ENCODE data around the gene CKS1B. TPM values are rescaled to one million over a fixed set of nuclear protein-coding genes. Genes with fewer than 3 reads are reported as not detected.

CKS1B gene
- total and polyA plus RNA-seq, 9 of the 15 experiments (the other 6 are each of a cell fraction or from before 2014, with no cell fraction given) = 215 to 1,103 (median 460) TPM

DNA sequence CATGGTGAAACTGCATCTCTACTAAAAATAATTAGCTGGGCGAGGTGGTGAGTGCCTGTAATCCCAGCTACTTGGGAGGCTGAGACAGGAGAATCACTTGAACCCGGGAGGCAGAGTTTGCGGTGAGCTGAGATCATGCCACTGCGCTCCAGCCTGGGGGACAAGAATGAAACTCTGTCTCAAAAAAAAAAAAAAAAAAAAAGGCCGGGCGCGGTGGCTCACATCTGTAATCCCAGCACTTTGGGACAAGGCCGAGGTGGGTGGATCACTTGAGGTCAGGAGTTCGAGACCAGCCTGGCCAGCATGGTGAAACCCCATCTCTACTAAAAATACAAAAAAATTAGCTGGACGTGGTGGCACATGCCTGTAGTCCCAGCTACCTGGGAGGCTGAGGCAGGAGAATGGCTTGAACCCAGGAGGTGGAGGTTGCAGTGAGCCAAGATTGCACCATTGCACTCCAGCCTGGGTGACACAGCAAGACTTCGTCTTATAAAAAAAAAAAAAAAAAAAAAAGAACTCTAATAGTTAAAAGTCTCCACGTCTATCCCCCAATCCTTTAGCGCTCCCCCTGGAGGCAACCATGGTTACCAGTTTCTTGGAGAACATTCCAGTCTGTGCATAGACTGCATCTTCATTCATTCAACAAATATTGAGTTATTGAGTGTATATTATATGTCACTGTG lies 21.0 kb downstream of the CKS1B start (continued):
- peak; percentile 22; the same call in 1 of the 2 replicates for TF ChIP-seq NFIC (IDR thresholded peaks at IDR 0.05)
- TF ChIP-seq KDM1A (IDR thresholded peaks at IDR 0.05) = peak in 1 of 2 experiments; percentile 50; a peak in 1 of 4 replicates
- TF ChIP-seq BMI1 (IDR thresholded peaks at IDR 0.05; ENCODE audit: low read length) = peak; percentile 53; the same call in 1 of the 2 replicates
- peak; percentile 87 for TF ChIP-seq C11orf30 (IDR thresholded peaks at IDR 0.05; ENCODE audit: low read depth)
- TF ChIP-seq, protein P1, sequence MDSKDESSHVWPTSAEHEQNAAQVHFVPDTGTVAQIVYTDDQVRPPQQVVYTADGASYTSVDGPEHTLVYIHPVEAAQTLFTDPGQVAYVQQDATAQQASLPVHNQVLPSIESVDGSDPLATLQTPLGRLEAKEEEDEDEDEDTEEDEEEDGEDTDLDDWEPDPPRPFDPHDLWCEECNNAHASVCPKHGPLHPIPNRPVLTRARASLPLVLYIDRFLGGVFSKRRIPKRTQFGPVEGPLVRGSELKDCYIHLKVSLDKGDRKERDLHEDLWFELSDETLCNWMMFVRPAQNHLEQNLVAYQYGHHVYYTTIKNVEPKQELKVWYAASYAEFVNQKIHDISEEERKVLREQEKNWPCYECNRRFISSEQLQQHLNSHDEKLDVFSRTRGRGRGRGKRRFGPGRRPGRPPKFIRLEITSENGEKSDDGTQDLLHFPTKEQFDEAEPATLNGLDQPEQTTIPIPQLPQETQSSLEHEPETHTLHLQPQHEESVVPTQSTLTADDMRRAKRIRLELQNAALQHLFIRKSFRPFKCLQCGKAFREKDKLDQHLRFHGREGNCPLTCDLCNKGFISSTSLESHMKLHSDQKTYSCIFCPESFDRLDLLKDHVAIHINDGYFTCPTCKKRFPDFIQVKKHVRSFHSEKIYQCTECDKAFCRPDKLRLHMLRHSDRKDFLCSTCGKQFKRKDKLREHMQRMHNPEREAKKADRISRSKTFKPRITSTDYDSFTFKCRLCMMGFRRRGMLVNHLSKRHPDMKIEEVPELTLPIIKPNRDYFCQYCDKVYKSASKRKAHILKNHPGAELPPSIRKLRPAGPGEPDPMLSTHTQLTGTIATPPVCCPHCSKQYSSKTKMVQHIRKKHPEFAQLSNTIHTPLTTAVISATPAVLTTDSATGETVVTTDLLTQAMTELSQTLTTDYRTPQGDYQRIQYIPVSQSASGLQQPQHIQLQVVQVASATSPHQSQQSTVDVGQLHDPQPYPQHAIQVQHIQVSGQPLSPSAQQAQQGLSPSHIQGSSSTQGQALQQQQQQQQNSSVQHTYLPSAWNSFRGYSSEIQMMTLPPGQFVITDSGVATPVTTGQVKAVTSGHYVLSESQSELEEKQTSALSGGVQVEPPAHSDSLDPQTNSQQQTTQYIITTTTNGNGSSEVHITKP (IDR thresholded peaks at IDR 0.05; ENCODE audit: partially characterized antibody) = peak; percentile 56
- peak; percentile 35; the same call in 1 of the 2 replicates for TF ChIP-seq SMARCA5 (IDR thresholded peaks at IDR 0.05)
- TF ChIP-seq DPF2 (IDR thresholded peaks at IDR 0.05) = peak; percentile 78
- TF ChIP-seq RAD21 (CRISPR knock-in tag; conservative IDR thresholded peaks at IDR 0.05 in 1 of 2, IDR thresholded peaks at IDR 0.05 in 1 of 2) = peak; percentile 27 to 32; a peak in 2 of 4 replicates
- peak; percentile 20; the same call in 1 of the 2 replicates for TF ChIP-seq MTA2 (IDR thresholded peaks at IDR 0.05; ENCODE audit: low read depth)
- TF ChIP-seq ARID1B (IDR thresholded peaks at IDR 0.05) = peak; percentile 50; the same call in 1 of the 2 replicates
- TF ChIP-seq BCOR (IDR thresholded peaks at IDR 0.05) = peak; percentile 80
- TF ChIP-seq, protein P2, sequence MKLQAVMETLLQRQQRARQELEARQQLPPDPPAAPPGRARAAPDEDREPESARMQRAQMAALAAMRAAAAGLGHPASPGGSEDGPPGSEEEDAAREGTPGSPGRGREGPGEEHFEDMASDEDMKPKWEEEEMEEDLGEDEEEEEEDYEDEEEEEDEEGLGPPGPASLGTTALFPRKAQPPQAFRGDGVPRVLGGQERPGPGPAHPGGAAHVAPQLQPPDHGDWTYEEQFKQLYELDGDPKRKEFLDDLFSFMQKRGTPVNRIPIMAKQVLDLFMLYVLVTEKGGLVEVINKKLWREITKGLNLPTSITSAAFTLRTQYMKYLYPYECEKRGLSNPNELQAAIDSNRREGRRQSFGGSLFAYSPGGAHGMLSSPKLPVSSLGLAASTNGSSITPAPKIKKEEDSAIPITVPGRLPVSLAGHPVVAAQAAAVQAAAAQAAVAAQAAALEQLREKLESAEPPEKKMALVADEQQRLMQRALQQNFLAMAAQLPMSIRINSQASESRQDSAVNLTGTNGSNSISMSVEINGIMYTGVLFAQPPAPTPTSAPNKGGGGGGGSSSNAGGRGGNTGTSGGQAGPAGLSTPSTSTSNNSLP (IDR thresholded peaks at IDR 0.05; ENCODE audit: borderline replicate concordance, low read depth, low read length) = peak; percentile 23; the same call in 1 of the 2 replicates
- TF ChIP-seq, protein P3, sequence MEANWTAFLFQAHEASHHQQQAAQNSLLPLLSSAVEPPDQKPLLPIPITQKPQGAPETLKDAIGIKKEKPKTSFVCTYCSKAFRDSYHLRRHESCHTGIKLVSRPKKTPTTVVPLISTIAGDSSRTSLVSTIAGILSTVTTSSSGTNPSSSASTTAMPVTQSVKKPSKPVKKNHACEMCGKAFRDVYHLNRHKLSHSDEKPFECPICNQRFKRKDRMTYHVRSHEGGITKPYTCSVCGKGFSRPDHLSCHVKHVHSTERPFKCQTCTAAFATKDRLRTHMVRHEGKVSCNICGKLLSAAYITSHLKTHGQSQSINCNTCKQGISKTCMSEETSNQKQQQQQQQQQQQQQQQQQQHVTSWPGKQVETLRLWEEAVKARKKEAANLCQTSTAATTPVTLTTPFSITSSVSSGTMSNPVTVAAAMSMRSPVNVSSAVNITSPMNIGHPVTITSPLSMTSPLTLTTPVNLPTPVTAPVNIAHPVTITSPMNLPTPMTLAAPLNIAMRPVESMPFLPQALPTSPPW (CRISPR knock-in tag; IDR thresholded peaks at IDR 0.05) = peak; percentile 55
- TF ChIP-seq HDAC1 (IDR thresholded peaks at IDR 0.05) = 0 out of 4 replicates have a peak, but pooled peaks of 1 of the 2 experiments have one; percentile 18
